ENCODE results near the gene AMPH.

GRCh38 chr7:38481401-38481800 lies 149.8 kb downstream of the AMPH start:
- no peak for TF ChIP-seq CTCF (IDR thresholded peaks at IDR 0.05)
- no peak for TF ChIP-seq POLR2A (IDR thresholded peaks at IDR 0.05)
